ENCODE results near the gene AGAP6.
"Not testable (repeated sequence)": the region's sequence is repeated elsewhere in the genome, so short reads cannot be mapped to it uniquely, and the experiment has no call there.

The AGAP6 gene

DNA sequence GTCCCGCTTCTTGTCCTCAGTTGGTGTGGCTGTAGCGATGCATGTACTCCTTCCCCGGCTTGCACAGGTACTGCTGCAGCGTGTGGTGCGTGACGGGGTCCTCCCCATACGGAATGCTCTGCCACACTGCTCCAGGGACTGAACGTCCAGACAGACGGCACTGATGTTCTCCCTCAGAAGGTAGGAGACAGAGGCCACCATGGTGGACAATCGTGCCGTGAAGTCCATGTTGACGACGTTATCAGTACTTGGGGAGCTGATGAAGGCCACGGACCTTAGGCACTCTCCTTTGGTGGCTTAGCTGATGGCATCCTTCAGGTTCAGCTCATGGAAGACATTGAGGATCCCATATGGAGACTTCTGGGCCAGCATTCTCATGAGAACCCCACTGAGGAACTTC, 37.4 kb downstream of the AGAP6 start:
- no peak for DNase-seq

DNA sequence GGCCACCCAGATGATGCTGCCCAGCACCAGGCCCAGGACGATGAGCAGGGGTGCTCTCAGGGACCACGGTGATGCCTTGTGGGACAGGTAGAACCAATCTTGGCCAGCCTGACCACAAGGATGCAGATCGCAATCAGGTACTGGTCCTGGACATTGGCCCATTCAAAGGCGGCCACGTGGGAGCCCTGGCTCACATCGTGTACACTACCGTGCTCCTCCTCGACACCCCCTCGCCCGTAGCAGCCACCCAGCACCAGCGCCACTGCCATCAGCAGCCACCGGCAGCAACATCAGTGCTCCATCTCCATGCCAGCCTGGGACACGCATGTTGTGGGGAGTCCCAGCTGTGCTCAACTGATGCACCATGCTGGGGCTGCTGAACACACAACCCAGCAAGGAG, 39.0 kb downstream of the AGAP6 start:
- DNase-seq, result no peak

DNA sequence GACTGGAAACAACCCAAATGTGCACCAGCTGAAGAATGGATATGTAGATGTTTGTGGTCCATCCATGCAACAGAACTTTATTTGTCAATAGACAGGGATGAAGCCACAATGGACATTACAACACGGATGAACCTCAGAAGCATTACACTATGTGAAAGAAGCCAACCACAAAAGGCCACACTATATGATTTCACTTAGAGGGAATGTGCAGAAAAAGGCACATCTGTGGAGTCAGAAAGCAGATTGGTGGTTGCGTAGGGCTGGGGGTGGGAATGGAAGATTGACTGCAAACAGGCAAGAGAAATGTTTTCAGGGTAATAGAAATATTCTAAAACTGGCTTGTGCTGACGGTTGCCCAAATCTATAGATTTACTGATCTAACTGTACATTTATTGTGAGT, 45.3 kb downstream of the AGAP6 start:
- no peak for DNase-seq

DNA sequence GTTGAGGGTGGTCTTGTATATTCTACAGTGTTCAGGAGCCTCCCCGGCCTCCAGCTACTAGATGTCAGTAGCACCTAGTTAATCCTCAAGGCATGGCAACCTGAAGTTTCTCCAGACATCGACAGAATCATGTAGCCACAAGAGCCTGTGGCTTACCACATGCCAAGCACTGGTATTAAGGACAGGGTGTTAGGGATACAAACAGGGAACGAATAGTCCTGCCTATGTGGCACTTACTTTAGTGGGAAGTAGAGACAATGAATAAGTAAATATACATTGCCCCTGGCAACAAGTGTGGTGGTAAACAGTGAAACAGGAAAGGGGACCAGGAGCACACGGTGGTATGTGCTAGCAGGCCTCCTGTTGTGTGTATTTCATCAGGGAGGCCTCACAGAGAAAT, 47.1 kb downstream of the AGAP6 start:
- DNase-seq, result not testable (repeated sequence)

DNA sequence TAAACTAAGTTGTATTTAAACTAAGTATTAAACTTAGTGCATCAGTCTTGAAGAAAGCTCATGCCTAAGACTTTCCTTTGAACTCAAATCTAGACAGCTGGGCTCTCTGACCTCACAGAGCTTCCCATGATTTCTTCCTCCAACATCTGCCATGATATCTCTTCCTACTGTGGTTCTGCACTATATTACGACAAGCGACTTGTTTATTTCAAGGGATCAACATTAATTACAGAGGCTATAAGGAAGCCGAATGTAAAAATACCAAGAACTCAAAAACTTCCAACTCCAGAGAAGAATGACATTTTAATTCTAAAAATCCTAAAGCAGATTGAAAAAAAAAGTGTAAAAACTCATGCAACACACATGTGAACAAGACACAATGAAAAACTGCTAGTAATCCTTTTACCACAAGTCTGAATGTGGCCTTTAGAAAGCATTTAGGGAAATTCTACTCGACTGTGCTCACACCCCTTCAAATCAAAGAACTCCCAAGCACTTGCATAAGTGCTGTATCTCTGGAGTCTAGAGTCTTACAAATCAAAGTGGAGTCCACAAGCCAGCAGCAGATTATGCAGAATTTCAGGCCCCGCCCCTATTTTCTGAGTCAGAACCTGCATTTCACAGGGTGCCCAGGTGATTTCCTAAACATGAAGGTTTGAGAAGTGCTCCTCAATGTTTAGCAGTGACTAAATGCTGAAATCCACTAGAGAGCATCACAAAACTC, 56.9 kb downstream of the AGAP6 start:
- DNase-seq, result no peak

DNA sequence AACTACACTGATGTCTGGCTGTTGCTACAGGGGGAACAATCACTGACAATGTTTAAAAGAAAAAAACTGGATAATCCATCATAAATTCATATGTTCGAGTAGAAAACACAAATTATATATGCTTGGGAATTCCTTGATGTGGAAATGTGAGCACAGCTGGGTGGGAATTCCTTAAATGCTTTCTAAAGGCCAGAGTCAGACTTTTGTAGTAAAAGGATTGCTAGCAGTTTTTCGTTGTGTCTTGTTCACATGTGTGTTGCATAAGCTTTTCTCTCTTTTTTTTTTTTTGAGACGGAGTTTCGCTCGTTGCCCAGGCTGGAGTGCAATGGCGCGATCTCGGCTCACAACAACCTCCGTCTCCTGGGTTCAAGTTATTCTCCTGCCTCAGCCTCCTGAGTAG, 58.3 kb downstream of the AGAP6 start:
- not testable (repeated sequence) for DNase-seq

DNA sequence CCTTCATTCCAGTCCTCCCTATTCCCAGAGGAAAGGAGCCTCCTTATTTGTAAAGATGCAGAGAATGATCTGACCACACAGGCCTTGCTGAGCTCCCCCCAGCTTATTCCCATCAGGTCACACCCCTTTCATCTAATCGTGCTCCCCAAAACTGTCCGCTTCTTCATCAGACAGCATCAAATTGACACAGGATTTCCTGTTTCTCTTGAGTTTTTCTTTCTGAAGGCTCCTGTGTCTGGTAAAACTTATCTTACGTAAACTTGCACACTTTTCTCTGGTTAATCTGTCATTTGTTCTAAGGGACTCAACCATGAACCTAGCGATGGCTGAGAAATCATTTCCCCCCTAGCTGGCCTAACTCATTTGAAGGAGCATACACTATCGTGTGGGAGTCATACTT, 59.4 kb downstream of the AGAP6 start:
- not testable (repeated sequence) for DNase-seq

DNA sequence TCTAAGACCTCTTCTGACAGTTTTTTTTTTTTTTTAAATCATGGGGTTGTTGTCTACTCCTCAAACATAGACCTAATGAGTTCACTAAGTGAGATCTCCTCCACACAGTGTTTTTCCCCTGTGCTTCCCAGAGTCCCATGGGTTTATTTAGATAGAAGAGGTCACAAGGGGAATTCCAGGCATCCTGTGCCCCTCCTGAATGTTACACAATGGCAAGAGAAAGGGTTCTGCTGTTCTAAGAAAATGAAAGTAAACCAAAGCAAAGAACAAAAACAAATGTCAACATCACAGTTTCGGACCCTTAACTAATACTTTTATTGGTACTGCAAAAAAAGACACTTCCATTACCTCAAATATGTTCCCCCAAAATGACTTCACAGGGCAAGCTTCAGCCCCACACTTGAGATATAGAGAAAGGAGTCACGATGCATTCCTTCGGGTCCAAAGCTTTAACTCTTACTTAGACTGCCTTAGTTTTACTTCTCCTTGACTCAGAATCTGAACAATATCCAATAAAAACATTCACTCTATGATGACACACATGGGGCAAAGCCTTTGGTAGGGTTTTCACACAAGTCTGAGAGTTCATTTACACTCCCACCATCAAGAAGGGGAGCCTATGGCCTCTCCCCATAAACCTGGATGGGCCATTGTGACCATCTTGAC, 63.9 kb downstream of the AGAP6 start:
- not testable (repeated sequence) for DNase-seq

DNA sequence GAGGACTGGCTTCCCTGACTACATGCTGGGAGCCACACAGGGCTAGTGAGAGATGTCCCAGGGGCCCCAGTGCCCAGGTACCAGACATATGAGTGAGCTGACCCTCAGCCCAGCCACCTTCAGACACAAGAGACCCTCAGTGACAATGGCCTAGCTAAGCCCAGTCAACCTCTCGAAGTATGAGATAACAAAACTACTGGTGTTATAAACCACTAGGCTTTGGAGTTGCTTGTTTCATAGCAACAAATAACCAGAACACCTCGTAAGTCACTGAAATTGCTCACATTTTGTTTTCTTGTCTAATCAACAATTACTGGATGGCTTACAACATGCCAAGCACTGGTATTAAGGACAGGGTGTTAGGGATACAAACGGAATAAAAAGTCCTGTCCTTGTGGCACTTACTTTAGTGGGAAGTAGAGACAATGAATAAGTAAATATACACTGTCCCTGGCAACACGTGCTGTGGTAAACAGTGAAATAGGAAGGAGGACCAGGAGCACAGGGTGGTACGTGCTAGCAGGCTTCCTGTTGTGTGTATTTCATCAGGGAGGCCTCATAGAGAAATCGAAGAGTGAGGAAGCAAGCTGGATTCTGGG, 64.7 kb downstream of the AGAP6 start:
- not testable (repeated sequence) for DNase-seq

DNA sequence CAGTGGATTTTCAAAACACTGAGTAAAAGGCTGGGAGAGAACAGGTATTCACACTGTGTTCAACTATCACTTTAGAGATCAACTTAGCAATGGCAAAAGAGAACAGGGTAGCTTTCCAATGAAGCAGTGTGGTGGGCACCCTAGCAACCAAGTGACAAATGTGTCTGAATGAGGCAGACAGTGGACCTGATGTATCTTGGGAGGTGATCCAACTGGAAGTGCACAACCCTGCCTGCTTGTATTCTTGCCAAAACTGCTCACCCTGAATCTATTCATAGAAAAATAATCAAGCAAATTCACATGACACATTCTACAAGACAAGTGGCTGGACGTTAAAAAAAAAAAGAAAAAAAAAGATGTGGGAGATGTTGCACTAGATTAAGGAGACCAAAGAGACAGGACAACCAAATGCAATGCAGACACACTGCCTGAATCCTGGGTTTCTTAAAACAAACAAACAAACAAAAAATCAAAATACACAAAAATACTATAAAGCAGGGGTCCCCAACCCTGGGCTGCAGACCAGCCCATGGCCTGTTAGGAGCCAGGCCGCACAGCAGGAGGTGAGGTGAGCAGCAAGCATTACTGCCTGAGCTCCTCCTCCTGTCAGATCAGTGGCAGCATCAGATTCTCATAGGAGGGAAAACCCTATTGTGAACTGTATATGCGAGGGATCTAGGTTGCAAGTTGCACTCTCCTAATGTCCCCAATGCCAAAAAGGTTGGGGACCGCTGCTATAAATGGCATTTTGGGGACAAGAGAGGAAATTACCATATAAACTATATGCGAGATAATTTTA, 67.5 kb downstream of the AGAP6 start:
- DNase-seq, result not testable (repeated sequence)

DNA sequence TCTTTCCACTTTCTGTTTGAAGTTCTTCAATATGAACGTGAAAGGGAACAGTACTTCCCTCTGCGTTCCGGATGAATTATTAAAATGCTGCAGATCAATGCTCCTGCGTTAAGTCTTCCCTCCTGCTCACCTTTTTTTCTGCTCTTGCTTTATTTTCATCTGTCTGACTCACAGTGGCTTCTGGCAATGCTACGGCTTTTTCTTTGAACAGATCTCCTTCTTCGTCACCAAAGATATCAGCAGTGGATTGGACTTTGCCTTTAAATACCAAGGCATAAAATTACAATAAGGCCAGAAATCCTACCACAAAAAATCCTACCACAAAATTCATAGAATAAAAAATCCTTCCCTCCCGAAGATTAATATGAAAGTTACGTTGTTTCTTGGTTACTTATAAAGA, 68.4 kb downstream of the AGAP6 start:
- not testable (repeated sequence) for DNase-seq

DNA sequence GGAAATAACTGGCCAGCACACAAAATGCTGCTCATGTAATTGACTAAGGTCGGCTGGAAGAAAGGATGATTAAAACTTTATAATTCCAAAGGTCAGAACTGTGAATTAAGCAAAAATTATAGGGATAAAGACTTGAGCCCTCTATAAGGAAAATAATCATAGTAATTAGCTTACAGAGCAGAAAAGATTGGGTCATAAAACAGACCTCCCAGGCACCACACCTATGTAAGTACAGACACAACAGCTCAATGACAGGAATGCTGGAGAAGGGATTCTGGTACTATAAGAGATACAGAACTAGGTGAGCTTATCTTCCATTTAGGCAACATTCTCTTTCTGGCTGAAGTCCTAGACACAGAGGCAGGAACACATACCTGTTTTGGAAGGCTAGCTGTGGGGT, 70.5 kb downstream of the AGAP6 start:
- DNase-seq, result not testable (repeated sequence)

DNA sequence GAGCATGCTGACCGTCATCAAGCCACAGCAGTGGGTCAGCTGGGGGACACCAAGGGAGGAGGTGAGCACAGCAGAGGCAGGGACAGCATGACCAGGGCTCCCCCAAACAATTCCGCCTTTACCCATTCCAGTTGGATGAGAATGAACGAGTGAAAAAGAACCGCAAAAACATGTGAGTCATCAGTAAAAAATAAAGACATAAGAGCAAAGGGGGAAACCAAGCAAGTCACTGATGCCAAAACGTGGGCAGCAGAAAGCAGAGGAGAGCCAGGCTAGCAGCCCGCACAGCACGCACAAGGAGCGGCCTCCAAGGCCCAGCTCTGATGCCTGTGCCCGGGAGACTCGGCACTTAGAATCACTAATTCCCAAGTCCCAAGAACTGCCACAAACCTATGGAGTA, 71.7 kb downstream of the AGAP6 start:
- not testable (repeated sequence) for DNase-seq

Measured in stimulated activated CD4-positive, alpha-beta T cell treated with anti-CD3 and anti-CD28 coated beads, Interleukin-4, amount 100 ng/mL, for 1 hour (primary cell).